Erythroblast (primary cell): ENCODE measurements around the gene IFT80.

ENCODE experiments used
- GATA1 ChIP-seq: IDR thresholded peaks from 2 replicates; pipeline ENCODE4 v1.6.1; 2011; ENCODE audit warnings: low read depth, mild to moderate bottlenecking, control low read depth, low read length, moderate library complexity
- POLR2A ChIP-seq: IDR thresholded peaks from 2 replicates; pipeline ENCODE4 v1.6.1; 2011; ENCODE audit warnings: mild to moderate bottlenecking, low read length

DNA sequence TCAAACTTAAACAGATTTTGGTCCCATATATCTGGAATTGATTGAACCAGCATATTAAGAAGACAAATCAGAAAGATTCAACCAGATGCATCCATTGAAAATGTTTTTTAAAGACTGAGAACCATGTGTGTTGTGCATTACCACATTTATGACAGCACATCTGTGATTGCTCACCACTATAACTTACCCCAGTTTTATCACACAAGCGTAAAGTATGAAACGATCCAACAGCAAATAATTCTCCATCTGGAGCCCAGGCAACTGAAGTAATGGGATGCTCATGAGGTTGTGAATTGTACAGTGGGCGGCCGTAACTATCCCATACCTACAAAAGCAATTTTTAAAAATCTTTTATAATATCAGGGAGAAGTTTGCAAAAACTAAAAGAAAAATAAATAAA is 43.2 kb downstream of the IFT80 start:
- no peak for TF ChIP-seq POLR2A
- no peak for TF ChIP-seq GATA1
